GM19035 (cell line): ENCODE measurements around the gene SPATA17.
"Not testable (repeated sequence)": the region's sequence is repeated elsewhere in the genome, so short reads cannot be mapped to it uniquely, and the experiment has no call there.

ENCODE experiments used
- ATAC-seq: cut with Tn5 transposase; IDR thresholded peaks from one replicate; pipeline ENCODE4 v1.9.1; 2021; ENCODE audit not compliant: unreplicated experiment

Gene SPATA17

GRCh38 chr1:217673387-217673786, 42.2 kb downstream of the SPATA17 start:
- no peak for ATAC-seq

- ATAC-seq = no peak
These were observed 43.0 kb downstream of the SPATA17 start for GRCh38 chr1:217674028-217674729.

GRCh38 chr1:217681806-217682205, 50.7 kb downstream of the SPATA17 start:
- ATAC-seq = no peak

- ATAC-seq = no peak
These were observed 56.4 kb downstream of the SPATA17 start for GRCh38 chr1:217687511-217687910.

- not testable (repeated sequence) for ATAC-seq
These were observed 65.0 kb downstream of the SPATA17 start for GRCh38 chr1:217696140-217696539.

GRCh38 chr1:217703326-217703725, 72.2 kb downstream of the SPATA17 start:
- no peak for ATAC-seq

- ATAC-seq = no peak
These were observed 81.9 kb downstream of the SPATA17 start for GRCh38 chr1:217712925-217713597.

- no peak for ATAC-seq
These were observed 84.5 kb downstream of the SPATA17 start for GRCh38 chr1:217715681-217716080.

- no peak for ATAC-seq
These were observed 86.8 kb downstream of the SPATA17 start for GRCh38 chr1:217717959-217718358.

- ATAC-seq = no peak
These were observed 87.7 kb downstream of the SPATA17 start for GRCh38 chr1:217718873-217719272.

- ATAC-seq = no peak
These were observed 90.5 kb downstream of the SPATA17 start for GRCh38 chr1:217721692-217722091.

GRCh38 chr1:217734973-217735372, 103.8 kb downstream of the SPATA17 start:
- no peak for ATAC-seq

- no peak for ATAC-seq
These were observed 116.1 kb downstream of the SPATA17 start for GRCh38 chr1:217747156-217747769.

GRCh38 chr1:217769768-217770167, 138.6 kb downstream of the SPATA17 start:
- no peak for ATAC-seq

GRCh38 chr1:217770918-217771317, 139.8 kb downstream of the SPATA17 start:
- no peak for ATAC-seq

- ATAC-seq = no peak
These were observed 145.5 kb downstream of the SPATA17 start for GRCh38 chr1:217776693-217777092.

GRCh38 chr1:217781056-217781455, 149.9 kb downstream of the SPATA17 start:
- no peak for ATAC-seq

GRCh38 chr1:217791091-217791490, 159.9 kb downstream of the SPATA17 start:
- ATAC-seq = no peak

- no peak for ATAC-seq
These were observed 174.6 kb downstream of the SPATA17 start for GRCh38 chr1:217805792-217806191.

GRCh38 chr1:217812175-217812574, 181.0 kb downstream of the SPATA17 start:
- no peak for ATAC-seq

GRCh38 chr1:217813031-217813430, 181.9 kb downstream of the SPATA17 start:
- no peak for ATAC-seq

- no peak for ATAC-seq
These were observed 206.5 kb downstream of the SPATA17 start for GRCh38 chr1:217837691-217838090.
